Activated CD4-positive, CD25-positive, alpha-beta regulatory T cell (primary cell): ENCODE data around the gene CCDC170.

Source experiments
- DNase-seq, 4 experiments: peaks; one replicate each; lab custom pipeline; 2025; lab: John Stamatoyannopoulos, UW

The CCDC170 gene

GRCh38 chr6:151656392-151656791 is 162.6 kb downstream of the CCDC170 start:
- DNase-seq = no peak

DNA sequence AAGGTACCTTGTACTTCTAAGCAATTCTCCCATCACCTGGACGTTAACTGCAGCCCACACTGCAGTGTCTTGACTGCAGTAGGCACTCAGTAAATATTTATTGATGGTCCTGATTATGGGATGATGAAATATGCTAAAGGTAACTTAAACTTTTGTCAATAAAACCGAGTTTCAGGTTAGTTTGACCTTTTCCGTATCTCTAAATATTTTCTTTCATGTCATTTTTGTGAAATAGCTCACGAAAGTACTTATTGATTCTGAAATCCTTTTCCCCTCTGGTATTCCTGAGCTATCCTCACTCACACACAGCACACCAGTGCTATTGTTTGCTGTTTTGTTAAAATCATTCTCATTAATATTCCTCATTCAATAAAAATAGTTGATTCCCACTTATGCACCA is 164.3 kb downstream of the CCDC170 start:
- no peak for DNase-seq

GRCh38 chr6:151659212-151659611 is 165.4 kb downstream of the CCDC170 start:
- no peak for DNase-seq

- DNase-seq = no peak
Measured at GRCh38 chr6:151661509-151661908, 167.7 kb downstream of the CCDC170 start.

DNA sequence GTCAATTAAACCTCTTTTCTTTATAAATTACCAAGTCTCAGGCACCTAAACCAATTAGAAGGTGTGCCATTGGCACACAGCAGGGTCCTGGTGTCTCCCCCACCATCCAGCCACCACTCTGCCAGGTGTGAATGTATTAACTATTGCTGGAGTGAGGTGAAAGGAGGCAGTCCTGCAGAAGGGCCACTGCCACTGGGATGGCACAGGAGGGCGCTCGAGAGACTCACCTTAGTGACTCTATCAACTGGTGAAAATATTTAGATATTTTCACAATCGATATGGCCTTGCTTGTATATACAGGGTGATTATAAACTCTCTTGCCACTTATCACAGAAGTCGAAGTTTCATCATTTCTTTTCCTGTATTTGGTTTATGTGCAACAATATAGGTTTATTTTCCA is 168.1 kb downstream of the CCDC170 start:
- DNase-seq = no peak

- no peak for DNase-seq
Measured at GRCh38 chr6:151663559-151663958, 169.7 kb downstream of the CCDC170 start.

GRCh38 chr6:151664390-151664789 is 170.6 kb downstream of the CCDC170 start:
- DNase-seq = no peak

GRCh38 chr6:151665329-151665728 is 171.5 kb downstream of the CCDC170 start:
- DNase-seq = no peak

DNA sequence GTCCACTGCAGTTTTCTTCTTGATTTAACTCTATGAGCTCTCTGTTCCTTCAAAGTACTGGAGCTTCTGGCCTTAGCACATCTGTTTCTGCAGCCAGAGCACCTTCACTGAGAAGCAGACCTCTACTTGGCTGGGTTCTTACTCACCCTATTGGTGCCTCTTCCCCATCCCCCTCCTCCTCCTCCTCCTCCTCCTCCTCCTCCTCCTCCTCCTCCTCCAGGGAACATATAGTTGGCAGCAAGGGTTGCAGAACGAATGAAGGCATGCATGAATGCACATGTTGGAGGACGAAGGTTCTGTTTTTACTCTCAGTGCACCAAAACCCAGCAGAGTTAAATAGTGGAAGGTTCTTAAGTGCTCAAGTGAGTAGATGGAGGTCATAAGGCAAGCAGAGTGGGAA is 172.7 kb downstream of the CCDC170 start:
- DNase-seq = no peak

GRCh38 chr6:151669208-151669560 is 175.4 kb downstream of the CCDC170 start:
- no peak for DNase-seq

- no peak for DNase-seq
Measured at GRCh38 chr6:151670116-151670515, 176.3 kb downstream of the CCDC170 start.
